SU-DHL-6 (cell line): ENCODE data around the gene GRIK1.

Experiments
- H2AFZ ChIP-seq: fragments of 200-600 bp; sonication (generic); 2 replicates; pipeline ENCODE4 v1.6.1; 2014; ENCODE audit warnings: low read depth, mild to moderate bottlenecking, moderate library complexity, mixed read lengths, antibody characterized with exemption, low read length; ENCODE audit not compliant: severe bottlenecking
- H3F3A ChIP-seq: fragments of 200-600 bp; shearing (Covaris generic); 2 replicates; pipeline ENCODE4 v1.6.0; 2016; ENCODE audit warnings: antibody characterized with exemption, mild to moderate bottlenecking; ENCODE audit not compliant: insufficient read depth
- H3K27ac ChIP-seq: fragments of 200-600 bp; sonication (generic); 2 replicates; pipeline ENCODE4 v1.5.1; 2016; ENCODE audit warnings: low read depth, mild to moderate bottlenecking, low read length, moderate library complexity, mixed read lengths
- H3K27me3 ChIP-seq: fragments of 200-600 bp; sonication (generic), shearing (Covaris generic); 2 replicates; pipeline ENCODE4 v1.6.0; 2014; ENCODE audit warnings: mild to moderate bottlenecking, low read length
- H3K36me3 ChIP-seq: fragments of 200-600 bp; sonication (generic); 2 replicates; pipeline ENCODE4 v1.6.1; 2014; ENCODE audit warnings: mild to moderate bottlenecking, low read length, mixed read lengths
- H3K4me2 ChIP-seq: fragments of 300-600, 200-600 bp; shearing (Covaris generic), sonication (generic); 2 replicates; pipeline ENCODE4 v1.6.0; 2014; ENCODE audit warnings: low read length, low read depth, mild to moderate bottlenecking; ENCODE audit not compliant: poor library complexity, severe bottlenecking
- H3K4me3 ChIP-seq: fragments of 200-600 bp; sonication (generic); 2 replicates; pipeline ENCODE4 v1.5.1; 2014; ENCODE audit warnings: antibody characterized with exemption, low read length, mild to moderate bottlenecking, mixed read lengths; ENCODE audit not compliant: insufficient read depth, poor library complexity, severe bottlenecking
- H3K79me2 ChIP-seq: fragments of 200-600 bp; sonication (generic); 2 replicates; pipeline ENCODE4 v1.6.1; 2014; ENCODE audit warnings: mild to moderate bottlenecking, low read length, moderate library complexity; ENCODE audit not compliant: insufficient read depth
- H3K9ac ChIP-seq: fragments of 200-600 bp; sonication (generic); 2 replicates; pipeline ENCODE4 v1.7.0; 2014; ENCODE audit warnings: mild to moderate bottlenecking, low read length
- H3K9me2 ChIP-seq: fragments of 200-600 bp; sonication (generic); replicated peaks from 2 replicates; pipeline ENCODE4 v1.6.1; 2014; ENCODE audit warnings: low read length; ENCODE audit not compliant: insufficient read depth
- H3K9me3 ChIP-seq: fragments of 200-600 bp; sonication (generic); 2 replicates; pipeline ENCODE4 v1.6.1; 2014; ENCODE audit warnings: low read length, mixed read lengths; ENCODE audit not compliant: insufficient read depth
- H4K20me1 ChIP-seq: fragments of 200-600 bp; sonication (generic); 2 replicates; pipeline ENCODE4 v1.6.1; 2014; ENCODE audit warnings: low read depth, mild to moderate bottlenecking, antibody characterized with exemption, low read length, moderate library complexity, mixed read lengths
- CTCF ChIP-seq: fragments of 200-600 bp; sonication (generic); IDR thresholded peaks from one replicate; pipeline ENCODE4 v1.5.1; 2017; ENCODE audit warnings: antibody characterized with exemption, mild to moderate bottlenecking, low read length, moderate library complexity; ENCODE audit not compliant: insufficient read depth, poor library complexity, severe bottlenecking
- EZH2phosphoT487 ChIP-seq: fragments of 200-600 bp; sonication (generic), shearing (Covaris generic); conservative IDR thresholded peaks from 2 replicates; pipeline ENCODE4 v1.6.1; 2018; ENCODE audit warnings: mild to moderate bottlenecking, antibody characterized with exemption, low read length, moderate library complexity, mixed read lengths

GRIK1 gene

GRCh38 chr21:29691616-29692491, 247.9 kb downstream of the GRIK1 start:
- H3K27me3 ChIP-seq, result no peaks in the 10 kb centered on the region
- no peak overlapping the region for H3K4me2 ChIP-seq
- no peaks in the 10 kb centered on the region for H3K79me2 ChIP-seq
- H3K9ac ChIP-seq, result no peak overlapping the region
- no peaks in the 10 kb centered on the region for H3K9me2 ChIP-seq
- no peaks in the 10 kb centered on the region for H3K9me3 ChIP-seq
- TF ChIP-seq CTCF (no peak), EZH2phosphoT487 (no peak)
- no peak overlapping the region for H3K4me3 ChIP-seq
- no peaks in the 10 kb centered on the region for H4K20me1 ChIP-seq
- H3F3A ChIP-seq, result no peaks in the 10 kb centered on the region
- H2AFZ ChIP-seq, result no peak overlapping the region
- H3K36me3 ChIP-seq, result no peaks in the 10 kb centered on the region
- H3K27ac ChIP-seq, result no peak overlapping the region

- Histone ChIP-seq H3K36me3 (no peaks in the 10 kb centered on the region), H3F3A (no peaks in the 10 kb centered on the region), H3K27ac (no peak overlapping the region), H2AFZ (no peak overlapping the region), H4K20me1 (no peaks in the 10 kb centered on the region), H3K9me2 (no peaks in the 10 kb centered on the region), H3K9me3 (no peaks in the 10 kb centered on the region), H3K4me3 (no peak overlapping the region), H3K4me2 (no peak overlapping the region), H3K79me2 (no peaks in the 10 kb centered on the region), H3K27me3 (no peaks in the 10 kb centered on the region), H3K9ac (no peak overlapping the region)
- TF ChIP-seq EZH2phosphoT487, result no peak
- TF ChIP-seq CTCF, result no peak
Measured at GRCh38 chr21:29689753-29690152, 250.0 kb downstream of the GRIK1 start.

- no peaks in the 10 kb centered on the region for H4K20me1 ChIP-seq
- H3K27ac ChIP-seq, result no peak overlapping the region
- no peaks in the 10 kb centered on the region for H3K9me3 ChIP-seq
- no peak overlapping the region for H2AFZ ChIP-seq
- no peak for TF ChIP-seq CTCF
- no peak for TF ChIP-seq EZH2phosphoT487
- H3K4me2 ChIP-seq, result no peak overlapping the region
- no peaks in the 10 kb centered on the region for H3F3A ChIP-seq
- no peak overlapping the region for H3K9ac ChIP-seq
- no peaks in the 10 kb centered on the region for H3K79me2 ChIP-seq
- no peaks in the 10 kb centered on the region for H3K27me3 ChIP-seq
- no peak overlapping the region for H3K4me3 ChIP-seq
- H3K36me3 ChIP-seq, result no peaks in the 10 kb centered on the region
- no peaks in the 10 kb centered on the region for H3K9me2 ChIP-seq
Measured at GRCh38 chr21:29684106-29684505, 255.7 kb downstream of the GRIK1 start.
